HepG2 (cell line): ENCODE results near the gene ZMYND8. TPM values are rescaled to one million over a fixed set of nuclear protein-coding genes. Genes with fewer than 3 reads are reported as not detected.

ENCODE experiments used
- FOSL2 ChIP-seq: sonication (generic); formaldehyde crosslinking; IDR thresholded peaks from 2 replicates; pipeline ENCODE4 v1.4.0; 2020; ENCODE audit warnings: missing genetic modification reagents
- GATAD2A ChIP-seq: IDR thresholded peaks from 2 replicates; pipeline ENCODE4 v1.6.1; 2016
- HMGXB4 ChIP-seq, 2 experiments: sonication (generic) in 1 of 2; formaldehyde crosslinking in 1 of 2; IDR thresholded peaks; 2 replicates each; pipeline versions ENCODE4 v1.4.0 to v1.6.1; 2018 to 2020; ENCODE audit warnings: missing genetic modification reagents in 2 of 2, borderline replicate concordance in 1 of 2, low read depth in 1 of 2, mild to moderate bottlenecking in 1 of 2, missing biosample characterization in 1 of 2
- HNF1B ChIP-seq: sonication (generic); formaldehyde crosslinking; IDR thresholded peaks from 2 replicates; pipeline ENCODE4 v1.5.1; 2020; ENCODE audit warnings: mild to moderate bottlenecking, moderate library complexity, missing genetic modification reagents
- POGK ChIP-seq: sonication (generic); formaldehyde crosslinking; conservative IDR thresholded peaks from 2 replicates; pipeline ENCODE4 v1.8.0; 2022; ENCODE audit warnings: mild to moderate bottlenecking, moderate library complexity, missing genetic modification reagents
- POLR2G ChIP-seq: fragments of 200-400 bp; formaldehyde crosslinking; IDR thresholded peaks from 2 replicates; pipeline ENCODE4 v1.6.1; 2018; ENCODE audit warnings: mild to moderate bottlenecking, low read depth, low read length, moderate library complexity
- PREB ChIP-seq: sonication (generic); formaldehyde crosslinking; IDR thresholded peaks from 2 replicates; pipeline ENCODE4 v1.4.0; 2020; ENCODE audit warnings: missing genetic modification reagents
- SALL2 ChIP-seq: sonication (generic); formaldehyde crosslinking; IDR thresholded peaks from 2 replicates; pipeline ENCODE4 v1.8.1; 2023; ENCODE audit warnings: mild to moderate bottlenecking, missing genetic modification reagents, inconsistent platforms
- SKI ChIP-seq: fragments of 450-650 bp; IDR thresholded peaks from one replicate; pipeline ENCODE4 v1.6.1; 2018; ENCODE audit warnings: mild to moderate bottlenecking; ENCODE audit not compliant: partially characterized antibody
- SMC3 ChIP-seq: IDR thresholded peaks from 2 replicates; pipeline ENCODE4 v1.6.1; 2011; ENCODE audit warnings: low read length, improper control_type of control experiment
- STAG1 ChIP-seq: sonication (generic); formaldehyde crosslinking; IDR thresholded peaks from 2 replicates; pipeline ENCODE4 v1.4.0; 2020; ENCODE audit warnings: missing genetic modification reagents
- TEAD3 ChIP-seq: optimal IDR thresholded peaks from 2 replicates; pipeline ENCODE3; 2016; ENCODE audit warnings: borderline replicate concordance
- THAP7 ChIP-seq: sonication (generic); formaldehyde crosslinking; IDR thresholded peaks from 2 replicates; pipeline ENCODE4 v1.8.1; 2023; ENCODE audit warnings: mild to moderate bottlenecking, missing genetic modification reagents
- XRCC5 ChIP-seq: fragments of 200-400 bp; formaldehyde crosslinking; optimal IDR thresholded peaks from 2 replicates; pipeline ENCODE3; 2017; ENCODE audit warnings: mild to moderate bottlenecking, low read length
- ZBTB43 ChIP-seq: sonication (generic); formaldehyde crosslinking; conservative IDR thresholded peaks from 2 replicates; pipeline ENCODE4 v1.4.0; 2020; ENCODE audit warnings: missing genetic modification reagents
- ZNF280D ChIP-seq: sonication (generic); formaldehyde crosslinking; IDR thresholded peaks from 2 replicates; pipeline ENCODE4 v1.5.1; 2020; ENCODE audit warnings: mild to moderate bottlenecking, missing genetic modification reagents
- ZNF572 ChIP-seq: sonication (generic); formaldehyde crosslinking; IDR thresholded peaks from 2 replicates; pipeline ENCODE4 v1.5.1; 2020; ENCODE audit warnings: mild to moderate bottlenecking, missing genetic modification reagents
- polyA plus RNA-seq, 8 experiments: library from polyadenylated mRNA; depleted of rRNA in 3 of 8; stranded (reverse) in 7 of 8; unstranded in 1 of 8; fragments of >200 nt; fragmentation: Illumina TruSeq in 4 of 8; extraction: Trizol in 4 of 8; gene quantifications; 2 replicates each; pipeline versions ENCODE4 v1.2.1 to v1.2.3, GENCODE V29; 2011 to 2016; ENCODE audit warnings: low read depth in 4 of 8, missing spikeins in 1 of 8, mixed read lengths in 1 of 8; ENCODE audit not compliant: insufficient read depth in 1 of 8
- total RNA-seq, 5 experiments: library from RNA; depleted of rRNA; stranded (reverse); fragments of >200 nt; fragmentation: Illumina TruSeq; extraction: Trizol; gene quantifications; 2 replicates each; pipeline ENCODE4 v1.2.3, GENCODE V29; 2016; ENCODE audit warnings: low read depth in 1 of 5

The ZMYND8 gene
- total and polyA plus RNA-seq, 2 of the 13 experiments (the other 11 are each of a cell fraction or from before 2014, with no cell fraction given): 53.9 to 84.7 TPM

- TF ChIP-seq FOSL2 (CRISPR knock-in tag) (peak; percentile 37), SMC3 (peak; percentile 61), ZNF280D (0 out of 2 replicates have a peak, but pooled peaks have one; percentile 49), HNF1B (CRISPR knock-in tag) (0 out of 2 replicates have a peak, but pooled peaks have one; percentile 14), POGK (0 out of 2 replicates have a peak, but pooled peaks have one; percentile 38), POLR2G (peak; percentile 56; the same call in 1 of the 2 replicates), SKI (peak; percentile 12), ZNF572 (CRISPR knock-in tag) (0 out of 2 replicates have a peak, but pooled peaks have one; percentile 11), STAG1 (CRISPR knock-in tag) (peak; percentile 74), GATAD2A (CRISPR knock-in tag) (peak; percentile 57), THAP7 (CRISPR knock-in tag) (0 out of 2 replicates have a peak, but pooled peaks have one; percentile 72), SALL2 (CRISPR knock-in tag) (0 out of 2 replicates have a peak, but pooled peaks have one; percentile 18), XRCC5 (peak; percentile 57), HMGXB4 (CRISPR knock-in tag; IDR thresholded peaks at IDR 0.05; ENCODE audit: borderline replicate concordance in 1 of 2, low read depth in 1 of 2) (peak in 1 of 2 experiments; percentile 44; a peak in 1 of 4 replicates), PREB (CRISPR knock-in tag) (no peak), ZBTB43 (CRISPR knock-in tag) (peak; percentile 63; the same call in 1 of the 2 replicates), TEAD3 (peak; percentile 60)
These were observed 150.8 kb downstream of the ZMYND8 start (continued) for GRCh38 chr20:47205577-47206123.
